Inflammatory macrophage treated with lipopolysaccharide for 1 hour (primary cell): Measurements from ENCODE around the gene UVSSA.
"Not testable (repeated sequence)": the region's sequence is repeated elsewhere in the genome, so short reads cannot be mapped to it uniquely, and the experiment has no call there.

ENCODE experiments used
- DNase-seq, 2 donors: peaks; one replicate each; pipeline ENCODE4 v3.0.0-alpha.2; 2020 to 2022

The UVSSA gene

DNA sequence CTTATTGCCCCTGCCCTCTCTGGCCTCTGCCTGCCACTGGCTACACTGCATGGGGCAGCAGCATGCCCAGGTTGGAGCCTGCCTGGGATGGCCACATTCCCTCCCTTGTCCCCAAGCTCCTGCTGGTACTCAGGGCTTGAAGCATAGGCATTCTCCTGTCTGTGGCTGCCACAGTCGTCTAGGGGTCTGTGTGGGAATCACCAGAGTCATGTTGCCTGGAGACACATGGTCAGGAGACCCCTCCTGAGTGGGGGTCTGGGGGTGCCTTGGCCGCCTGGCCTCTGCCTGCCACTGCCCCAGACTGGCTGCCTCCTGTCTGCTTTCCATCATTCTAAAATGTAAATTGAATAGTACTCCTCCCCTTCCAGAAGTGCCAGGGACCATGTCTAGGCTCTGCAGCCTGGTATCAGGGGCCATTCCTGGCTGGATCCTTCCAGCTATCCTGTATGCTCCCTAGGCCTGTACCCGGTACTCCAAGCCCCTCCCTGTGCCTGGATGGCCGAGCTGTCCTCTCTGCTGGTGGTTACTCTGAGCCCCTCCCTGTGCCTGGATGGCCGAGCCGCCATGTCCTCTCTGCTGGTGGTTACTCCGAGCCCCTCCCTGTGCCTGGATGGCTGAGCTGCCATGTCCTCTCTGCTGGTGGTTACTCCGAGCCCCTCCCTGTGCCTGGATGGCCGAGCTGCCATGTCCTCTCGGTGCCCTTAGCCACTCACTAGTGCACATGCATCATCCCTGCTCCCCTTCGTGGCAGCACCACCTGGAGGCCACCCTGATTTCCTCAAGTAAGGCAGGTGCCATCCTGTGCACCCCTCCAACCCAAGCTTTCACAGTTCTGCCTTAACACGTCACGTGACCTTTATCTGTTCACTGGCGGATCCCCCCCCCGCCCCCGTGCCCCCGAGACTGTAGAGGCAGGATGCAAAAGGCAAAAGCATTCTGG lies 64.7 kb downstream of the UVSSA start:
- DNase-seq = no peak

DNA sequence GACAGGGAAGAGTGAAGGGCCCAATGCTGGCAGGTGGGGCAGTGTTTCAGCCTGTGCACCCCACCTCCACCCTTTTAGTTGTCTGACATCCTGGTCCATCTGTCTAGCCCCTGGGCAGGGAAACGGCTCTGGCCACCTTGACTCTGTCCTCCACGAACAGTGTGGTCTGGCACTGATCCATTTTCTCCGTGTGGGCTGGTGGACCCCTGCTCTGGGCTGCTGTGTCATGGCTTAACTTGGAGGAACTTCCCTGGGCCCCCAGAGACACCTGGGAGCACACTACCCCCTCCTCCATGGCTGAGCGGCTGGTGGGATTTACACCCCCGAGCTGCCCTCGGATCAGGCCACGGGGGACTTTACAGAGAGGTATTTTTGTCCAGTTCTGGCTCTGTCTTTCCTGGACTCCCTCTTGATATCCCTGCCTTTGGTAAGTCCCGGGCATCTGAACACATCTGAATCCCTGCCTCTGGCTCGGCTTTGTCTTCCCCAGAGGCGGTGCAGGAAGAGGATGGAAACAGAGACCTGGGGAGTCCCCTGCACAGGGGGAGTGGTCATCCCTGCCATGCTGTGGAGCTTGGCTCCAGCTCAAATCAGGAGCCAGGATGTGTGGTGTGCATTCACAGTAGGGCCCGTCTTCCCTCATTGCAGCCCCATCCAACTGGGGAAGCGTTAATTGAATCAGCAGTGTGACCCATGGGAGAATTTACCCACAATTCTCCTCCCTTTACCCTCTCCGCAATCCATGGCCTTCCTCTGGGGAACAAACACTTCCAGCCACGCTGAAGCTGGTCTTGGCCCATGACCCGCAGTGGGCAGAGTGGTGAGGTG lies 65.6 kb downstream of the UVSSA start:
- no peak for DNase-seq

DNA sequence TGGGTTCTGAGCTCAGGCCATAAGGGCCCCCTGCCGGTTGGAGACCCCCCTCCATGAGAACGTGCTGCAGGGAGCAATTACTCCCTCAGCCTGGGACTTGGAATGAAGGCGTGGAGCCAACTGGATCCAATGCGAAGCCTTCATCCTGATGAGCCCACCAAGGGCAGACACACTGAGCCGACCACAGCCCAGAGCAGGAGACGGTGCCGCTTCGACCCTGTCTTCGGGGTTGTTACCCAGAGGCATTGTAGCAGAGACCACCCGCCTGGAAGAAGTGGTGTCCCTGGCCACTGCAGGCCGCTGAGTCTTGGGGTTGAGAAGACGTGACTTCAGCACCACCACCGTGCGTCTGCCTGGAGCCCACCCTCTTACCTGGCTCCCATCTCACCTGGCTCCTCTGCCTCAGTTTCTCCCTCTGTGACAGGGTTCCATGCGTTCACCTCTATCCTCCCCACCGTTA lies 66.2 kb downstream of the UVSSA start:
- DNase-seq = no peak

DNA sequence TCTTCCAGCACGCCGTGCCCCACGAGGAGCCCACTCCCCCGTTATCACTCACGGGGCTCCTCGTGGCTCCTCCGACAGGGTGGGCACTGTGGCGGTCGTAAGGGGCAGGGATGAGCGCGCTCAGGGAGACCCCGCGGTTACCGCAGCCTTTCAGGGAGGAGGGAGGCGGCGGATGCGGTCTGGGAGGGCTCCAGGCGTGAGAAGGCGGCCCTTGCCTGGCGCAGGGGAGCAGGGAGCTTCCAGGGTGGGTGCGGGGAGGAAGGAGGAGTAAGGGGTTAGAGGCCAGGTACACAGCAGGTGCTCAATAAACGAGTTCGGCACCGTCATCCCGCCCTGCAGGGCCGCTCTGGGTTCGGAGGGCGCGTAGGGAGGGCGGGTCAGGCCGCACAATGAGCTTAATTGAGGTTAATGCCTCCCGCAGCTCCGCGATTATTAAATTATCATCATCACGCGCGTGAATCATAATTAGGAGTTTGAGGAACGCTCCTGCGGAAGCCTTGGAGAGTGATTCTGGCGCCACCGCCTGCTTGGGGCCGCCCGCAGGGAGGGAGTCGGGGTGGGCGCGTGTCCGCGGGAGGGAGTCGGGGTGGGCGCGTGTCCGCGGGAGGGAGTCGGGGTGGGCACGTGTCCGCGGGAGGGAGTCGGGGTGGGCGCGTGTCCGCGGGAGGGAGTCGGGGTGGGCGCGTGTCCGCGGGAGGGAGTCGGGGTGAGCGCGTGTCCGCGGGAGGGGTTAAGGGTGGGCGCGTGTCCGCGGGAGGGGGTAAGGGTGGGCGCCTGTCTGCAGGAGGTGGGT lies 66.9 kb downstream of the UVSSA start:
- no peak for DNase-seq

DNA sequence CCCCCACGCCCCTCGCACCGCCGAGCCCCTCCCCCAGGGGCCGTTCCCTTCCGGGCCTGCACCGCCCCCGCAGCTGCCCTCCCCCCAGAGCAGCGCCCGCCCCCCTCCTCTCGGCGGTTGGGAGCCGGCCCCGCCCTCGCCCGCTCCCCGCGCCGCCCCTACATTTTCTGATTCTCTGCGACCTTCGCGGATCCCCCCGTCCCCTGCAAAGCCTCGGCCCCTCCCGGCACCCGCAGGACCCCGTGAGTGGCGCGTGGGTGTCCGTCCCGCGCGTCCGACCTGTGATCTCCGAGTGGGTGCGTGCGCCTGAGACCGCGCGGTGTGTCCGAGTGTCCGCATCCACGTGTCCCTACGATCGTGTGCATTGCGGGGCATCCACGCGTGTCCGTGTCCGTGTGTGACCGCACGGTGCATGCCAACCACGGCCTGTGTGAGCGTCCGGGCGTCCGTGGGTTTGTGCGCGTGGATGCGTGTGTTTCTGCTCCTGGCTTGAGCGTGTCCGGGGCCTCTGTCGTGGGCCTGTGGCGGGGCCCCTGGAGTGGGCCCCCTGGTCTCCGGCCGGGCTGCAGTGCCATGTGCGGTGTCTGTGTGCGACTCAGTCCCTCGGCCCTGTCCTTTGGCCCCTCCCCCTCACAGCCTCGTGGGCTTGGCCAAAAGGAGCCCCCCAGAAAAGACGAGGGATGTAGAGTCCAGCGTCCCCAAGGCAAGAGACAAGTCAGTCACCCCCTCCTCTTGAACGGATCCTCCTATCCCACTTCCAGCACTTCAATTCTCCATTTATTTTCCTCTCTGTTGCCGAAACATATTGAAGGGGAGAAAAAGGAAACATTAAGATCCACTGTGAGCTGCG lies 68.0 kb downstream of the UVSSA start:
- no peak for DNase-seq

DNA sequence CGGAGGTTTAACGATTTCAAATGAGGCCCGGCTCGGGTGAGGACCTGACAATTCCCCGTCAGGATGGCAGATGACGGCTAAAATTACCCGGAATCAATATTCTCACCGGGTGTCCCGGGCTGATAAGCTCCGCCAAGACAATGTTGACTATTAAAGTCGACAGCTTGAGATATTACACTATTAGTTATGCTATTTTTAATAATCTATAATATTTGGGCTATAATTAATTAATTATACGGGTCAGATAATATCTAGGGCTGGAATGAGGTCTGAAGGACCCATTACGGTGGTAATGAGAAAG lies 68.6 kb downstream of the UVSSA start:
- no peak for DNase-seq

DNA sequence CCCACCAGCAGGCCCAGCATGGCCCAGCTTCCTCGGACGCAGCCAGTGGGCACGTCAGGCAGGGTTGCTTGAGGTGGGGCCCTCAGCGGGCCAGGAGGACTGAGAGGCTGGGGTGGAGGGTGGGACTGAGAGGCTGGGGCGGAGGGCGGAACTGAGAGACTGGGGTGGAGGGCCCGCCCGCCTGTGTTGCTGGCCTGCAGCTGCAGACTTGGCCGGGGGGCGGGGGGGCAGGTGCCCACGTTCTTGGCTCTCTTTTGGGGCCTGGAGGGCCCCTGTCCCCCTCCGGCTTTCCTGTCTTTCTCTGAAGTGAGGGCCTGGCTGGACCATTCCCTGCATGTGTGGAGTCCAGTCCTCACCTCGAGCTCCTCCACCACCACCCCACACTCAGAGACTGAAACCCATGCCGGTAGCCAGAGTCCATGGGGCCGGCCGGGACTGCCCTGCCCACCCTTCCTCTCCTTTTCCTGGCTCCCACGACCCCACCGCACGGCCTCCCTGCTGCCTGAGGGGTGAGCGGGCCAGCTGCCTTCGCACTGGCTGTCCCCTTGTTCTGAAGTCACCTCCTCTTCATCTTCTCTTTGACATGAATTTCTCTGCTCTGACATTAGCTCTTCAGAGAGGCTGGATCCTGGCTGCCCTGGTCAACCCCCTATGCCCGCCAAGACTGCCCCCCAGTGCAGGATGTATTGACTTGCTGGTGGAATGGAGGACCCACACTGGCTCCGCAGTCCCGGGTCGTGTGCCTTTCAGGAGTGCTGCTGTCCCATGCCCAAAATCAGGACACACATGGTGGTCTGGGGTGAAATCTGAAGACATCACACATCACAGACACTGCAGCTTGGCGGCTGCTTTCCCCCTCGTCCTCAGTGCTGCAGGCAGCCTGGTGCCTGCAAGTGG lies 69.3 kb downstream of the UVSSA start:
- no peak for DNase-seq

DNA sequence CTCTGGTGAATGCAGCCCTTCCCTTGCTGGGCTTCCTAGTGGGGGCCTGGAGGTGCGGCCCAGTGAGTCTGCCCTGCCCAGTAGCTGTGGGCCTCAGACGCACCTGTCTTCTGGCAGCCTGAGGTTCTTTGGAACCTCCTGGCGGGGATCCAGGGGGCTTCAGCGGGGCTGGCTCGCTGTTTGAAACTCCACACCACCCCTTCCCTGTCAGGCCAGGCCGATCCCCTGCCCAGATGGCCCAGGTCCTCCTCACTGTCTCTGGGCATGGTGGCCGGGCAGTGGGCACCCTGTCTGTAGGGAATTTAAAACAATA lies 69.9 kb downstream of the UVSSA start:
- DNase-seq = no peak

DNA sequence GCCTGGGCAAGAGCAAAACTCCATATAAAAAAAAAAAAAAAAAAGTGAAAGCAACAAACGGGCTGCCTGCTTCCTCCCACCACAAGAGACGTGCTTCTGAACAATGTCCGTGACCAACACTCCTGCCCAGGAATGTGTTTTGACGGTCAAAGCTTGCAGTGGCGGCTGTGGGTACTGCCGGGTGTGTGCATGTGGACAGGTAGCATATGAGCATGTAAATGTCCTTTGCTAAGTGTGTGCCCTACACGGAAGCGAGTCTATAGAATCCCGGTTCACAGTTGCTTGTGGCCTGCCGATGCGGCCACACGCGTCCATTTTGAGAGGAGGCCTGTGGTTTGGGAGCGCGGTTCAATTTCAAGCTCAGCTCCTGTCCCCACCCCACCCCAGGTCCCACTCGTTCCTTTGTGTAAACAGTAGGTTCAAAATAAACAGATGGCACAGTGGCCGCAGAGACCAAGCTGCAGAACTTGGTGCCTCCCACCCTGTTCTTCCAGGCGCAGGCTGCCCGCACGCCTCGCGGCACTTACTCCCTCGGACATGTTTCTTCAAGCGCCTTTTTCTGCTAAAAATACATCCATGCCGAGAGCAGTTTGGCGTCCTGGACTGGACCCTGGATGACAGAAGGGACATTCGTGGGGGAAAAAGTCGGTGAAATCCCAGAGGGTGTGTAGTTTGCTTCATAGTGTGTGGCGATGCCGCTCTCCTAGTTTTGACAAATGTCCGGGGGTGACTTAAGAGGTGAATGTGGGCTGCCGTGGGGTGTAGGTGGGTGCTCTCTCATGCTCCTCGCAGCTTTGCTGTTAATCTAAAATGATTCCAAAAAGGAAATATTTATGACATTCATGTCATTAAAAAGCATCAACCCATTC lies 70.7 kb downstream of the UVSSA start:
- DNase-seq = no peak

DNA sequence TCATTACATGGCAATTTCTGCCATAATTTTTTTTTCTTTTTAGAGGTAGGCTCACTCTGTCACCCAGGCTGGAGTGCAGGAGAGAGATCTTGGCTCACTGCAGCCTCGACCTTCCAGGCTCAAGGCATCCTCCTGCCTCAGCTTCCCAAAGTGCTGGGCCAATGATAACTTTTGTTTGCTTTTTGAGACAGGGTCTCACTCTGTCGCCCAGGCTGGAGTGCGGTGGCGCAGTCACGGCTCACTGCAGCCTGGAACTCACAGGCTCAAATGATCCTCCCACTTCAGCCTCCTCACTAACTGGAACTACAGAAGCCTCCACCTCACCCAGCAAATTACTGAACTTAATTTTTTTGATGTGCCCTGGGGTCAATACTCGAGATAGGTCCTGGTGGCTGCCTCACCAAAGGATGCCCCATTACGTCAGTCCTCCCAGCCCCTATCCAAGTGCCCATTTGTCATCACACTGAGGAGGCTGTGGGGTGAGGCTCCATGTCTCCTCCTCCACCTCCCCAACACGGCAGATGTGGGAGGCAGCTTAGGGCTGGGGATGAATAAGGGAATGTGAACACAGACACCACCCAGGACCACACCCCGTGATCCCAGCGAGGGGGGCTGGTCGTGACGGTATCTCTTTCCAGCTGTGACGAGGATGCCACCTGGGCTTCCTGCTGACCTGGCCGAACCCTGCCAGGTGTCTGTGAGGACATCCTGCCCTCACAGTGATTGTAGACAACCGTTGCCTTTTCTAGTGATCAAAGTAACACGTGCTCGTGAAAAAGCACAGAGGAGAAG lies 71.7 kb downstream of the UVSSA start:
- no peak for DNase-seq

DNA sequence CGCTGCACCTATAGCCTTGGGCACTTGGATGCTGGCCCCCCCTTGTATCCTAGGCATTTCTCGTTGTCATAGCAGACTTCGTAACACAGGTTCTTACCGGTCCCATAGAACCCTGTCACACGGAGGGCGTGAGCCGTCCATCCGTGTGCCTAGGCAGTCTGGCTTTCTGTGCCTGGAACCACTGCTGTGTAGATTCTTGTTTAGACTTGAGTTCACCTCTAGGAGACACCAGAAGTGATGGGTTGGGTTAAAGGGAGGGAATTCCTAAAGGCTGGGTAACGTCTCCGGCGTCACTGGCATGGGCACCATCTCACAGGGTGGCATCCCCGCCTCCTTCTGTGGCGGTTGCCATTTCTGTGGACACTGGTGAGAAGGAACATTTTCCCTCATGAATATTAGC lies 72.7 kb downstream of the UVSSA start:
- no peak for DNase-seq

DNA sequence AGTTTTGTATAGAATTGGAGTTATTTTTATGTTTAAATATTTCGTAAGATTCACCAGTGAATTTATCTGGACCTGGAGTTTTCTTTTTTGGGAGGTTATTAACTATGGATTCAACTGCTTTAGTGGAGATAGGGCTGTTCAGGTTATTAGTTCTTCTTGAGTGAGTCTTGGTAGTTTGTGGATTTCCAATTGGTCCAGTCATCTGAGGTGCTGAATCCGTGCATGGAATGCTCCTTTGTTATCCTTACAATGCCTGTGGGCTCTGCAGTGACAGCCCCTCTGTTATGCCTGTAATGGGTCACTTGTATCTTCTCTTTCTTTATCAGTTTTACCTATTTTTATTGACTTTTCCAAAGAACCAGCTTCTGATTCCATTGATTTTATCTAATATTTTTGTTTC lies 74.6 kb downstream of the UVSSA start:
- DNase-seq = no peak

DNA sequence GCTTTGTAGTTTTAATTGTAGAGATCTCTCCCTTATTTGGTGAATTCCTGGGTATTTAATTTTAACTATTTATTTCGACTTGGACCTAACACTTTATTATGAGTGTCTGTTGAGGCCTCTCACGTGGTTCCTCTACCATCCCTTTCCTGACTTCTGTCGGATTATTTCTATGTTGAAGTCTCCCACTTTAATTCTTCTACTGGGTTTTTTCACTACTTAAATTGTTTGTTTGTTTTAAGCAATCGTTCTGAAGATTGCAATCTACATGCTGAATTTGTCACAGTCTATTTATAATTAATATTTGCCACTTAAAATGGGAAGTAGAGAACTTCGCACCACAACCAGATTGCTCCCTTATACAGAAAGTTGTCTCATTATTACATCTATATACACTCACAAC lies 80.0 kb downstream of the UVSSA start:
- no peak for DNase-seq

DNA sequence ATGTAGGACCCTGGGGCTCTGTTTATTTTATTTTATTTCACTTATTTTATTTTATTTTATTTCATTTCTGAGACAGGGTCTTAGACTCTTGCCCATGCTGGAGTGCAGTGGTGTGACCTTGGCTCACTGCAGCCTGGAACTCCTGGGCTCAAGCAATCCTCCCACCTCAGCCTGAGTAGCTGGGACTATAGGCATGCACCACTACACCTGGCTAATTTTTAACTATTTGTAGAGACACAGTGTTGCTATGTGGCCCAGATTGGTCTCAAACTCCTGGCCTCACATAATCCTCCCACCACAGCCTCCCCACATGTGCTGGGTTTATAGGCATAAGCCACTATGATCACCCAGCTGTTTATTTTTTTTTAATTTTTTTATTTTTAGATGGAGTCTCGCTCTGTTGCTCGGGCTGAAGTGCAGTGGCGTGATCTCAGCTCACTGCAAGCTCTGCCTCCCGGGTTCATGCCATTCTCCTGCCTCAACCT lies 96.7 kb downstream of the UVSSA start:
- not testable (repeated sequence) for DNase-seq
